ENCODE measurements around the gene ABCC4.

- TF ChIP-seq CTCF (IDR thresholded peaks at IDR 0.05) (no peak), POLR2A (IDR thresholded peaks at IDR 0.05) (no peak)
Observed at GRCh38 chr13:95086761-95087160, 214.5 kb downstream of the ABCC4 start.
